BLaER1 treated with 17β-estradiol and CSF1 and Interleukin-3, amounts not matched to agents 10 nM and 100 nM (cell line): ENCODE data around the gene RUNX3.
"Not testable (repeated sequence)": the region's sequence is repeated elsewhere in the genome, so short reads cannot be mapped to it uniquely, and the experiment has no call there.

Experiments used
- H3K27ac ChIP-seq, 11 experiments: shearing (Covaris generic); formaldehyde crosslinking; 2 replicates each; pipeline ENCODE4 v1.8.1; 2022
- H3K27me3 ChIP-seq, 11 experiments: shearing (Covaris generic); formaldehyde crosslinking; 2 replicates each; pipeline ENCODE4 v1.8.1; 2022
- H3K36me3 ChIP-seq, 11 experiments: shearing (Covaris generic); formaldehyde crosslinking; 2 replicates each; pipeline ENCODE4 v1.8.1; 2022
- H3K4me1 ChIP-seq, 10 experiments: shearing (Covaris generic); formaldehyde crosslinking; 2 replicates each; pipeline ENCODE4 v1.8.1; 2022
- H3K4me2 ChIP-seq, 11 experiments: shearing (Covaris generic); formaldehyde crosslinking; 2 replicates each; pipeline ENCODE4 v1.8.1; 2022
- H3K4me3 ChIP-seq, 10 experiments: shearing (Covaris generic); formaldehyde crosslinking; 2 replicates each; pipeline ENCODE4 v1.8.1; 2022
- H3K9ac ChIP-seq, 11 experiments: shearing (Covaris generic); formaldehyde crosslinking; 2 replicates each; pipeline ENCODE4 v1.8.1; 2022
- H3K9me3 ChIP-seq, 11 experiments: shearing (Covaris generic); formaldehyde crosslinking; replicated peaks in 1 of 11; 2 replicates each; pipeline ENCODE4 v1.8.1; 2022
- H4K20me1 ChIP-seq, 11 experiments: shearing (Covaris generic); formaldehyde crosslinking; 2 replicates each; pipeline ENCODE4 v1.8.1; 2022
- Cebpa-rat ChIP-seq, 11 experiments: shearing (Covaris generic); IDR thresholded peaks; 2 replicates each; pipeline ENCODE4 v1.8.1; 2022

RUNX3 gene

GRCh38 chr1:24930260-24931145 lies at the start of gene RUNX3:
TSS of gene RUNX3 (minus strand) at chr1:24930276. CDS start at chr1:24929868, 408 bp downstream.
- H3K9me3 ChIP-seq = no peaks in the 10 kb centered on the region
- H4K20me1 ChIP-seq = peaks cover 0 to 95% (median 82%) of the 10 kb centered on the region in 11 experiments; a peak in 20 of 22 replicates
- no peaks in the 10 kb centered on the region for H3K36me3 ChIP-seq
- H3K4me2 ChIP-seq = peak within 1 kb of the TSS; percentile 78 to 99 (median 91)
- H3K4me1 ChIP-seq = peaks cover 21 to 60% (median 51%) of the 10 kb centered on the region in 10 experiments; a peak in 19 of 20 replicates
- no peak for TF ChIP-seq Cebpa-rat (IDR thresholded peaks at IDR 0.05)
- peak within 1 kb of the TSS in 10 of 11 experiments; percentile 9 to 49 (median 44); a peak in 15 of 22 replicates for H3K9ac ChIP-seq
- peak within 1 kb of the TSS in 1 of 11 experiments; percentile 0; a peak in 1 of 22 replicates for H3K27ac ChIP-seq
- H3K4me3 ChIP-seq = peak within 1 kb of the TSS; percentile 46 to 70 (median 58)
- peaks cover 98 to 100% (median 99%) of the 10 kb centered on the region in 11 experiments for H3K27me3 ChIP-seq

GRCh38 chr1:24979232-24979631 lies 49.2 kb upstream of the RUNX3 start:
- H3K4me1 ChIP-seq = peaks cover 0 to 15% (median 8%) of the 10 kb centered on the region in 10 experiments; a peak in 12 of 20 replicates
- not testable (repeated sequence) for H4K20me1 ChIP-seq, H3K36me3 ChIP-seq, H3K9ac ChIP-seq, H3K27me3 ChIP-seq, H3K27ac ChIP-seq, H3K4me3 ChIP-seq
- H3K4me2 ChIP-seq = peak overlapping the region in 2 of 11 experiments; percentile 47 to 50; a peak in 3 of 22 replicates
- H3K9me3 ChIP-seq = peaks cover 38 to 50% (median 44%) of the 10 kb centered on the region in 11 experiments

GRCh38 chr1:24978383-24979032 lies 48.4 kb upstream of the RUNX3 start:
- Histone ChIP-seq H3K27ac (no peak overlapping the region), H3K9me3 (peaks cover 43 to 57% (median 51%) of the 10 kb centered on the region in 11 experiments), H3K4me3 (no peak overlapping the region), H3K4me1 (peaks cover 0 to 15% (median 8%) of the 10 kb centered on the region in 10 experiments; a peak in 12 of 20 replicates), H3K4me2 (peak overlapping the region in 3 of 11 experiments; percentile 0 to 50 (median 47); a peak in 4 of 22 replicates), H4K20me1 (no peaks in the 10 kb centered on the region), H3K27me3 (no peaks in the 10 kb centered on the region), H3K9ac (no peak overlapping the region), H3K36me3 (no peaks in the 10 kb centered on the region)
- no peak for TF ChIP-seq Cebpa-rat (IDR thresholded peaks at IDR 0.05)

GRCh38 chr1:24975391-24975790 lies 45.3 kb upstream of the RUNX3 start:
- peaks cover 43 to 57% (median 53%) of the 10 kb centered on the region in 11 experiments for H3K9me3 ChIP-seq
- TF ChIP-seq Cebpa-rat (IDR thresholded peaks at IDR 0.05) = no peak
- peaks cover 22 to 45% (median 25%) of the 10 kb centered on the region in 10 experiments for H3K4me1 ChIP-seq
- no peak overlapping the region for H3K9ac ChIP-seq
- H3K4me2 ChIP-seq = no peak overlapping the region
- no peak overlapping the region for H3K27ac ChIP-seq
- no peaks in the 10 kb centered on the region for H3K27me3 ChIP-seq
- H3K4me3 ChIP-seq = no peak overlapping the region; a peak in 1 of 20 replicates
- H3K36me3 ChIP-seq = no peaks in the 10 kb centered on the region
- no peaks in the 10 kb centered on the region for H4K20me1 ChIP-seq

- Histone ChIP-seq H3K9me3 (peaks cover 38 to 47% (median 44%) of the 10 kb centered on the region in 11 experiments), H3K4me3 (no peak overlapping the region), H3K36me3 (no peaks in the 10 kb centered on the region), H3K4me1 (peaks cover 30 to 47% (median 33%) of the 10 kb centered on the region in 10 experiments), H4K20me1 (no peaks in the 10 kb centered on the region), H3K4me2 (peak overlapping the region in 3 of 11 experiments; percentile 78; a peak in 4 of 22 replicates), H3K9ac (no peak overlapping the region), H3K27ac (no peak overlapping the region), H3K27me3 (no peaks in the 10 kb centered on the region)
- TF ChIP-seq Cebpa-rat (IDR thresholded peaks at IDR 0.05) = no peak
Observed at GRCh38 chr1:24973315-24973714, 43.2 kb upstream of the RUNX3 start.

- Histone ChIP-seq H3K4me3 (no peak overlapping the region), H3K4me2 (peak overlapping the region in 6 of 11 experiments; percentile 62 to 78 (median 76); a peak in 10 of 22 replicates), H3K9me3 (peaks cover 38 to 46% (median 43%) of the 10 kb centered on the region in 11 experiments), H3K9ac (no peak overlapping the region), H4K20me1 (no peaks in the 10 kb centered on the region), H3K36me3 (no peaks in the 10 kb centered on the region), H3K27me3 (no peaks in the 10 kb centered on the region), H3K27ac (peak overlapping the region in 3 of 11 experiments; percentile 9 to 52 (median 10); a peak in 4 of 22 replicates), H3K4me1 (peaks cover 30 to 44% (median 33%) of the 10 kb centered on the region in 10 experiments)
- no peak for TF ChIP-seq Cebpa-rat (IDR thresholded peaks at IDR 0.05)
Observed at GRCh38 chr1:24972915-24973242, 42.8 kb upstream of the RUNX3 start.

GRCh38 chr1:24972221-24972914 lies 42.3 kb upstream of the RUNX3 start:
- H3K27ac ChIP-seq = peak overlapping the region in 6 of 11 experiments; percentile 9 to 52 (median 22); a peak in 4 of 22 replicates

More at GRCh38 chr1:24972221-24972914, 42.3 kb upstream of the RUNX3 start:
- Histone ChIP-seq H3K4me2 (peak overlapping the region; percentile 54 to 78 (median 70)), H3K4me3 (no peak overlapping the region), H3K36me3 (no peaks in the 10 kb centered on the region), H3K9me3 (peaks cover 37 to 43% (median 39%) of the 10 kb centered on the region in 11 experiments), H3K9ac (no peak overlapping the region), H4K20me1 (no peaks in the 10 kb centered on the region), H3K27me3 (no peaks in the 10 kb centered on the region), H3K4me1 (peaks cover 30 to 44% (median 33%) of the 10 kb centered on the region in 10 experiments)
- TF ChIP-seq Cebpa-rat (IDR thresholded peaks at IDR 0.05) = no peak
